ENCODE measurements around the gene ORAI1.
"Not testable (repeated sequence)": the region's sequence is repeated elsewhere in the genome, so short reads cannot be mapped to it uniquely, and the experiment has no call there.

DNA sequence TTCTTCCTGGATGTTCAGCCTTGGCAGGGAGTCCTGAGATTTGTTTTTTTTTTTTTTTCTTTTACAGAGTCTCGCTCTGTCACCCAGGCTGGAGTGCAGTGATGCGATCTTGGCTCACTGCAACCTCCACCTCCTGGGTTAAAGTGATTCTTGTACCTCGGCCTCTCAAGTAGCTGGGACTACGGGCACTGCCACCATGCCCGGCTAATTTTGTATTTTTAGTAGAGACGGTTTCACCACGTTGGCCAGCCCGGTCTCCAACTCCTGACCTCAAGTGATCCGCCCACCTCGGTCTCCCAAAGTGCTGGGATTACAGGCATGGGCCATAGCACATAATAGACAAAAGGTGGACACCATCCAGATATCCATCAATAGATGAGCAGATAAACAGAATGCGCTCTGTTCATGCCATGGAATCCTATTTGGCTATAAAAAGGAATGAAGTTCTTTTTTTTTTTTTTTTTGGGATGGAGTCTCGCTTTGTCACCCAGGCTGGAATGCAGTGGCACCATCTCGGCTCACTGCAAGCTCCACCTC is 53.4 kb downstream of the ORAI1 start:
- TF ChIP-seq POLR2A (IDR thresholded peaks at IDR 0.05); CTCF (IDR thresholded peaks at IDR 0.05); EP300 (IDR thresholded peaks at IDR 0.05; ENCODE audit: low read depth): not testable (repeated sequence)
